GM04503 (cell line): ENCODE data around the gene CACNA1F.
A peak's percentile ranks its signal among the peaks of the same experiment; 100 is the strongest.

ENCODE experiments used
- DNase-seq: peaks from one replicate; pipeline ENCODE4 v3.0.0-alpha.2; 2012; ENCODE audit warnings: low read depth

Gene CACNA1F

DNA sequence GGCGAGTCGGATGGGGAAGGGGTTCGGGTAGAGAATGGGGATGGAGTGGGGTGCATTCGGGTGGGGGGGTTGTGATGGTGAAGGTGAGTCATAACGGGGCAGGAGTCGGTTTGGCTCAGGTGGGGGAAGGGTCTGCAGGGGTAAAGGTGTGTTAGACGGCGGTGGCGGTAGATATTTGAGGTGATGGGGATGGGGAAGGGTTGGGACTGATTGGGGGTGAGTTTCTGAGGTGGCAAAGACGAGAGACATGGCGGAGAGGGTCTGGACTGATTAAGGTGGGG is 33.9 kb downstream of the CACNA1F start:
- no peak for DNase-seq

DNA sequence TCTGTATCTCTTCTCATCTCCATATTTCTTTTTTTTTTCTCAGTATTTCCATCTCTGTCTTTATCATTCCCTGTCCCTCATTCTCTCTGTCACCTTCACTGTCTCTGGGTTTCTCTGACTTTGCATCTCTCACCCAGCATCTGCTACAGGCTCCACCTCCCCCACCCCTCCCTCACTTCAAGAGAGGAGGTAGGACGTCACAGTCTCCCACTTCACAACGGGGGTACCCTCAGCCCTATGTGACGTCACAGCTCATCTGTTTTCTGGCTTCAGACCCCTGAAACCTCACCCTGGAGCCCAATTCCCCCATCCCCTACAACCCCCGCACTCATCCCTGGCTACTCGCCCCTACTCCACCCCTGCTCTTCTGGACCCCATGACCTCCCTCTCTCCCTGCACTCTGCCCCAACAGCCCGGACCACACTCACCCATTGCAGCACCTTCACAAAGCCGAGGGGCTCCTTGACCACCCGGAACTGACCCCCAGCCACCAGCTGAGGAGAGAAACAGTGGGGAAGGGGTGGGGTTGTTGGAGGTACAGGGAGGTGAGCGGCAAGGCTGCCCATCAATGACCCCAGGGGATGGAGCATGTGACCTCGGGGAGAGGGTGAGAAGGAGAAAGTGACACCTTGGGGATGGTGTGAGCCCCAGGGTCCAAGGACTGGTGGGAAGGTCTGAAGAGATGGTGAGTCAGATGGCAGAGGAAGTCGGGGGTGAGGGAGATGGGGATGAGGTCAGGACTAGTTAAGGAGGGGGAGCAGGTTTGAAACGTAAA is 34.4 kb downstream of the CACNA1F start:
- no peak for DNase-seq

GRCh38 chrX:49197543-49198087 is 35.5 kb downstream of the CACNA1F start:
- DNase-seq, result no peak

DNA sequence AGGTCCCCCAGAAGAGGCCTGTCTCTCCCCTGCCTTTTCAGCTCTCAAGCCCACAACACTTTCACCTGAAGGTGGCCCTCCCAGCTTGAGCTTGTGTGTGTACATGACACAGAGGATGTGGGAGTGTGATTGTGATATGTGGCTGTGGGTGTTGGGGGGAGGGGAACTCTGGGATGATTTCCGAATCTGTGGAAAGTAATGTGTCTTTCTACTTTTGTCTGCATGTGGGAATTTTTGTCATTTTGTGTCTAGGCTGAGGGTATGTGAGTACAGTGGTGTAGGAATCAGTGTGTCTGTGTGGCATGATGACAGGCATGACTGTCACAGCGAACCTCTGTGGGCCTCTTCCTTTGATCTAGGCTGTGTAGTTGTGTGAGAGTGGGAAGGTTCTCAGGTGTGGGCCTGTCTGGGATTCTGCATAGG is 39.6 kb downstream of the CACNA1F start:
- no peak for DNase-seq

DNA sequence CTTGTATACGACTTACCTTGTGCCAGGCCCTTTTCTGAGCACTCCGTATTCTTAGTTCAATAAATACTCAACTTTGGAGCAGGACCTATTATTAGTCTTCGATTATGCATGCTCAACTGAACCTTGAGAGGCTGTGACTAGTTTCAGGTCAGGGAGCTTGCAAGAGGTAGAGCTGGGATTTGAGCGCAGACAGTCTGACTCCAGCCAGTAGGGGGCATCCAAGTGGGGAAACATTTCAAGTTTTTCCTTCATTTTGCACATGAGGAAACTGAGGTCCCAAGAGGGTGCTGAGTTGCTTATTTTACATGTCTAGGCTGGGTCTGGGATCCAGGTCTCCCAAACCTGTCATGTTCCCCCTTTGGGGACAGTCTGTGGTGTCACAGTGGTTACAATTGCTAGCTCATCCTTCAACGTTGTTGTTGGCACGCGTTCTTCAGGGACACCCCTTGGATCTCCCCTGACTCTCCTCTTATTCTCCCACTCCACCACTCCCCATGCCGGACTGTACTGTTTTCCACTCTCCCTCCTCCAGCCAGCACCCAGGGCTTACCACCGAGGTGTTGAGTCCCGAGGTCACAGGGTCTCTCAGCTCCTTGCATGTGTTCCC is 40.3 kb downstream of the CACNA1F start:
- DNase-seq, result no peak

DNA sequence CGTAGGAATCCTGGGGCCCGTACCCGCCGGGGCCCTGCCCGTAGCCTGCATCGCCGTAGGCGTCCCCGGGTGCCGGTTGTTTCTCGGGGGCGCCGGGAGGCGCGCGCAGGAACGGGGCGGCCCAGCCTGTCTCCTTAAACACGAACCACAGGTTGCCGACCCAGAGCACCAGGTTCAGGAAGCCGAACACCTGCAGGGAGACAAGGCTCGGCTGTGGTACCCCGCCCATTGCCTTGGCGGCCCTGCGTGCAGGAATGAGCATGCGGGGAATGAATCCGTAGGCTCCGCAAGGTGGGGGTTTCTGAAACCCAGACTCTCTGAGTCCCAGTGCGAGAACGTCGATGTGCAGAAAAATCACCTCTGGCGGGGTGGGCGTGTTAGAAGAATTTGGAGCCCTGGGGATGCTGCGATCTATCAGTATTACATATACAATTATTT is 41.5 kb downstream of the CACNA1F start:
- DNase-seq, result no peak

DNA sequence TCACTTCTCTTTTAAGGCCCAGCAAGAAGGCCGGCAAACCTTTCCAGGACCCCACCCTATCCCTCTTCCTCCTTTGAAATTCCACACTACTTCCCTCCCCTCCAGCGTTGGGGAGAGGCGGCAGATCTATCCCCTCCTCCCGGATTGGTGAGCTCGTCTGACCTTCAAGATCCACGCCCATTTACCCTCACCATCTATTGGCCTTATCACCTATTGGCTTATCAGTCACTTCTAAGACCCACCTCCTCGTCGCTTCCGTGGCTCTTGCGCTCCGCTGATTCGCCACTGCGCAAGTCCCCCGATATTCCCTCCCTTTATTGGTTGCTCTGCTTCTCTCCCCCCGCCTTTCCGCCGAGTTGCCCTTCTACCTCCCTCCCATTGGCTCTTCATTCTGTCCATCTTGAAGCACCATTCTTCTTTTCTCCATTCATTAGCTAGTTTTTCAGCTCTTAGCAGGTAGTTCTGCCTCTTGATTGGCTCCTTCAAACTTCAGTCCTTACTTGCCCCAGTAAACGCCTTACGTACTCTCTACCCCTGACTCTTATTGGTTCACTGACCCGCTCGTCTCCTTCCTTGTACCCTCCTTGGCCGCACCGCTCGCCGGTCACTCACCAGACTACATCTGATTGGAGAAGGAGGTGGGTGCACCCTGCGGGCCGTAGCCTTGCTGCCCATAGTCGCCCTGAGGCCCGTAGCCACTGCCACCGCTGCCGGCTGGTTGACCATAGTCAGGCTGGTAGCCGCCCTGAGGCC is 42.1 kb downstream of the CACNA1F start:
- DNase-seq, result peak; percentile 100

GRCh38 chrX:49189606-49190005 is 43.5 kb downstream of the CACNA1F start:
- DNase-seq, result no peak

DNA sequence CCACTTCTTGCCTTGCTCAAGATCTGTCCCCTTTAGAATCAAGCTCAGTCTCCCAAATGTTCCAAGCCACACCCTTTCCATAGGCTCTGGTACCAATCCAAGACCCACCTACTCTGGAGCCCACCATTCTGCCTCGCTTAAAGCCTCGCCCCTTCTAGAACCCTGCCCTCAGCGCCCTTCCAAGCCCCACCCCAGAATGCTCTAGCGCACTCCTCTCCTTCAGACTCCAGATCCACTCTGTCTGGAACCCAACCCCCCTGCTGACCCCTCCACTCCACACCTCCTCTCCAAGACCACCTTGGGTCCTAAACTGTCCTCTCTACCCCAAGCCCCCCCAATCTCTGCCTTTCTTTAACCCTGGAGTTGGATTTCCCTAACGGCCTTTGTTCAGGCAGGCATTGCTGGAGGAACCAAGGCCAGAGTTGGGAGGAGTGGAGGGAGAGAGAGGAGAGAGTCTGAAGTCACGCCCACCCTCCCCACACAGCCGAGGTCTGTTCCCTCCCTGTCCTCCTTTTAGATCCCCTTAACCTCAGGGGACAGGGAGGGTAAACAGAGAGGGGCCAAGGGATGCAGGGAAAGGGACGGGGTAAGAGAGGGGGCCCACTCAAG is 44.6 kb downstream of the CACNA1F start:
- no peak for DNase-seq

GRCh38 chrX:49187526-49187925 is 45.6 kb downstream of the CACNA1F start:
- DNase-seq, result no peak

GRCh38 chrX:49187028-49187394 is 46.1 kb downstream of the CACNA1F start:
- DNase-seq, result no peak

DNA sequence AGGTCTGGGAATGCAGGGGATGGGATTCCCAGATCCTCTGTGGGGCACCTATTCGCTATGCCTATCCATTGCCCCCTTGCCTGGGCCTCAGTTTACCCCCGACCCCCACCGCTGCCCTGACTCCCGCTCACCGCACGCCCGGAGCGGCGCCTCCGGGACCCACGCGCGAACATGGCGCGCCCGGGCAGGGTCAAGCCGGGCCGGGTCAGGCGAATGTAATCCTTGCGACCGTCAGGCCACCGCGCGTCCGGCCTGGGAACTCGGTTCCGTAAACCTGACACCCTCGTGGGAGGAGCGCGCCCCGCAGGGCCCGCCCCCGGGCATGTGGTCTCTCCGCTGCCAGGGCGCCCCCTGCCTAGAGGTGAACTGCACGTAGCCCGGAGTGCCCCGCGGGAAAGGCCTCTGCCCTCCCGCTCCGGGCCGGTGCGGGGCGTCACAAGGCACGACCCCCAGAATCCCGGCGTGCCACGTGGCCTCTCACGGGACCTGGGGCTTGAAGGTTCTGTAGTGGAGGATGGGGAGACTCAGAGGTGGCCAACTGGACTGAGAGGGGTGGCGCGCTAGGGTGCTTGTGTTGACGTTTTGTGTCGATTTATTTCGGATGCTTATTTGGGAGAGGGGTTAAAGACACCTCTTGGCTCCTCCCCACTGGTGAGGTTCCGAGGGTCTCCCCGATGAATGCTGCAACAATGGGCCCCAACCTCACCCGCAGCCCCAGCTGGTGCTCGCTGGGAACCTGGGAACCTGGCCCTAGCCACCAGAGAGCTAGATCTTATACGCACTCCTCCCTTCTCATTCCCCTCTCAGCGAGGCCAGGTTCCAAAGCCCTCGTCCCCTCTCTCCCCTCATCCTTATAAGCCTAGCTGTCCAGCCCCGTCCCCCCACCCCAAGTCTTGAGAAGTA is 46.8 kb downstream of the CACNA1F start, which contains the start of gene PRICKLE3:
TSS of gene PRICKLE3 (minus strand) at position 249 of the 903 bp plus-strand sequence. CDS start at position 173, 76 bp downstream.
- no peak for DNase-seq

GRCh38 chrX:49184294-49185281 is 48.6 kb downstream of the CACNA1F start:
- DNase-seq, result peak; percentile 43

GRCh38 chrX:49183701-49184281 is 49.3 kb downstream of the CACNA1F start:
- no peak for DNase-seq

GRCh38 chrX:49179358-49179757 is 53.8 kb downstream of the CACNA1F start:
- no peak for DNase-seq

DNA sequence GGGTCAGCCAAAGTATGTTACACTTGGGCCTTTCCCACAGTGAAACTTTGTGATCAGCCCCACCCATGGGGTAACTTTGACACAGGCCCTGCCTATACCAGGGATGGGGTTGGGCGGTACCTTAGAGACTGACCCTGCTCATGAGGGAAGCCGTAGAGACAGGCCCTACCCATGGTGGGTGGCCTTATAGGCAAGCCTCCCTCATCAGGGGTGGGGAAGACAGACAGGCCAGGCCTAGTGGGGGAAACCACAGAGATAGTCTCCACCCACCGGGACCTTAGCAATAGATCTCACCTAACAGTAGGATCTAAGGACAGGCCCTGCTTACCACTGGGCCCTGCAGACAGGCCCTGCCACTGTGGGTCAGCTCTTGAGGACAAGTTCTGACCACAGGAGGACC is 54.6 kb downstream of the CACNA1F start:
- no peak for DNase-seq

DNA sequence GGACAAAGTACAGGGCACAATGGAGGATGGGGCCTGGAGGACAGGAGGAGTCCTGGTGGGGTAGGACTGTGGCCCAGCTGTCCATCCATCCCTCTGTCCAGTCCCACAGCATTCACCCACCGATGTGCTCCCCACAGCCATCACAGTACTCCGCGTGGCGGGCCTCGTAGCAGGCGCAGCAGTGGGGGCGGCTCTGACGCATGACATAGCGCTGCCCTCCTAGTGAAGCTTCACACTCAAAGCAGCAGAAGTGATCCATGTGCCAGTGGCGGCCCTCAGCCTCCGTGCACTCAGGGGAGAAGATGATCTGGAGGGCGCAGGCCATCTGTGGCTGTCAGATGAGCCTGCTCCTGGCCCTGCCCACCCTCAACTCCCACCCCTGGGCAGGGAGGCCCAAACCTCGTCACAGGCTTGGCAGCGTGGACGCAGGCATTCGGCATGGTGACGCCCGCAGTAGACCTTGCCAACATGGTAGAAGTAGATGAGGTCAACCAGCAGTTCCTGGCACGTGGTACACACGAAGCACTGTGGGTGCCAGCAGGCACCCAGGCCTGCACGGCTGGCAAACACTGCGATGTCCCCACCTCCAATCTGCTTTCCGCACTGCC is 55.2 kb downstream of the CACNA1F start:
- no peak for DNase-seq

DNA sequence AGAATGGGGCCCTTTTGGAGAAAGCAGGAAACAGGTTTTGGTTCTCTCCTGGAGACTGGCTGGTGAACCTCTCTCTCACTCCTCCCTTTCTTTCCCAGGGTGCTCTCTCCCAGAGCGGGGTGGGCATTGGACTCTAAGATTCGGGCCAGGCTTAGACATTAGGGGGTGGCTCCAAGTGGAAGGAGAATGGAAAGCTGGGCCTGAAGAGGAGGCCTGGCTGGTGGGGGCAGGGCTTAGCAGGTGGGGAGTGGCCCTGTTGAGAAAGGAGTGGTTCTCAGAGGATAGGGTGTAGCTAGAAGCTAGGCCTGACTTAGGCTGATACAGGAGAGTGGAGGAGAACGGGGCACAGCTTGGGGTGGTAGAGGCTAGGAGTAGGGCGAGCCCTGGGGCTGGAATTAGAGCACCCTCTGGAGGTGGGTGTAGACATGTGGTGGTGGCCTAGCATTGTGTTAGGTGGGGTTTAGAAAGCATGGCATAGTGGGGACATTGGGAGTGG is 55.8 kb downstream of the CACNA1F start:
- DNase-seq, result no peak
